K562 (cell line): ENCODE data around the gene IGF2. TPM values are rescaled to one million over a fixed set of nuclear protein-coding genes. Genes with fewer than 3 reads are reported as not detected.
A peak's percentile ranks its signal among the peaks of the same experiment; 100 is the strongest.

ENCODE experiments used
- ATAC-seq: fragments of 200-7000 bp; cut with Tn5 transposase; 3 replicates; pipeline ENCODE4 v1.9.1; 2020; ENCODE audit warnings: moderate library complexity
- BruUV-seq: library from RNA; stranded (reverse); fragments of 400-500 nt; replicated peaks from 2 replicates; lab custom pipeline; 2021; lab: Mats Ljungman, UMichigan
- CTCF ChIA-PET: fragments of 300-600 bp; formaldehyde crosslinking; extraction: SDS; loops from one replicate; lab custom pipeline; 2021; ENCODE audit warnings: low intra/inter-chr PET ratio; lab: Yijun Ruan, JAX
- POLR2A ChIA-PET: fragments of 300-600, 350-650 bp; sonication (Branson Sonifier 250); formaldehyde crosslinking; extraction: SDS; loops from one replicate; lab custom pipeline; 2021; ENCODE audit warnings: antibody characterized with exemption, inconsistent platforms; lab: Yijun Ruan, JAX
- DNase-seq, 4 experiments: peaks; one replicate each; pipeline versions ENCODE4 v3.0.0 to v3.0.0-alpha.2; 2011 to 2018; ENCODE audit warnings: low spot score in 3 of 4, mixed read lengths in 3 of 4; ENCODE audit errors: extremely low read depth in 1 of 4
- FAIRE-seq: peaks from 2 replicates; lab custom pipeline; 2011; peaks lifted over from hg19 to GRCh38; lab: Jason Lieb, UNC
- H2AFZ ChIP-seq: 2 replicates; pipeline ENCODE4 v1.6.0; 2011; ENCODE audit warnings: low read depth, low read length, control low read depth, inconsistent platforms
- H3K27ac ChIP-seq: fragments of 200-600 bp; 3 replicates; pipeline ENCODE4 v1.8.0; 2011; ENCODE audit warnings: low read depth, mild to moderate bottlenecking, control low read depth, inconsistent platforms, low read length, moderate library complexity, mixed read lengths; ENCODE audit errors: extremely low read depth
- H3K27me3 ChIP-seq, 2 experiments: fragments of 300-600 bp in 1 of 2; 2 replicates in 1 of 2; 3 replicates in 1 of 2; pipeline versions ENCODE4 v1.6.0 to v1.8.0; 2011; ENCODE audit warnings: inconsistent platforms in 2 of 2, low read length in 2 of 2, mild to moderate bottlenecking in 1 of 2, mixed read lengths in 1 of 2, moderate library complexity in 1 of 2; ENCODE audit not compliant: control insufficient read depth in 2 of 2, insufficient read depth in 2 of 2
- H3K36me3 ChIP-seq: fragments of 300-600 bp; 3 replicates; pipeline ENCODE4 v1.8.0; 2011; ENCODE audit warnings: mild to moderate bottlenecking, low read length, inconsistent platforms; ENCODE audit not compliant: control insufficient read depth, insufficient read depth
- H3K4me1 ChIP-seq, 2 experiments: fragments of 200-600 bp in 1 of 2; replicated peaks in 1 of 2; 2 replicates in 1 of 2; 3 replicates in 1 of 2; pipeline versions ENCODE4 v1.5.1 to v1.8.0; 2011; ENCODE audit warnings: inconsistent platforms in 2 of 2, low read length in 2 of 2, mild to moderate bottlenecking in 1 of 2, mixed read lengths in 1 of 2, moderate library complexity in 1 of 2; ENCODE audit not compliant: control insufficient read depth in 2 of 2, insufficient read depth in 2 of 2
- H3K4me2 ChIP-seq: 2 replicates; pipeline ENCODE4 v1.6.1; 2011; ENCODE audit warnings: low read length, control low read depth, inconsistent platforms, mixed read lengths; ENCODE audit not compliant: insufficient read depth
- H3K4me3 ChIP-seq: fragments of 200-600 bp; sonication (generic), shearing (Covaris generic); 2 replicates; pipeline ENCODE4 v1.5.1; 2016; ENCODE audit warnings: control low read depth, inconsistent platforms
- H3K79me2 ChIP-seq: fragments of 200-600 bp; 3 replicates; pipeline ENCODE4 v1.8.0; 2011; ENCODE audit warnings: low read length, inconsistent platforms; ENCODE audit not compliant: control insufficient read depth, insufficient read depth
- H3K9ac ChIP-seq, 2 experiments: 2 replicates each; pipeline versions ENCODE4 v1.6.0 to v1.6.1; 2011; ENCODE audit warnings: low read depth in 2 of 2, low read length in 2 of 2, control low read depth in 1 of 2, inconsistent platforms in 1 of 2, mild to moderate bottlenecking in 1 of 2, mixed read lengths in 1 of 2; ENCODE audit not compliant: insufficient read depth in 1 of 2
- H3K9me1 ChIP-seq: one replicate; pipeline ENCODE4 v1.6.0; 2011; ENCODE audit warnings: inconsistent platforms, mild to moderate bottlenecking, low read length, moderate library complexity; ENCODE audit not compliant: control insufficient read depth, insufficient read depth
- H3K9me3 ChIP-seq: replicated peaks from 2 replicates; pipeline ENCODE4 v1.5.1; 2011; ENCODE audit warnings: low read depth, low read length, inconsistent platforms; ENCODE audit not compliant: control insufficient read depth, insufficient read depth
- H4K20me1 ChIP-seq: replicated peaks from 2 replicates; pipeline ENCODE4 v1.6.1; 2011; ENCODE audit warnings: low read length, inconsistent platforms, mixed read lengths; ENCODE audit not compliant: control insufficient read depth, insufficient read depth
- BCL6 ChIP-seq: fragments of 250-450 bp; sonication (Bioruptor Pico); IDR thresholded peaks from 2 replicates; pipeline ENCODE4 v1.4.0; 2020
- BRD4 ChIP-seq: fragments of 200-600 bp; sonication (generic); IDR thresholded peaks from 2 replicates; pipeline ENCODE4 v1.6.1; 2017; ENCODE audit warnings: inconsistent platforms
- WGBS: fragments of 100-300 bp; shearing (Covaris generic); methylation state at CpG from one replicate; pipeline ENCODE4 v1.1.6; 2016; ENCODE audit warnings: low coverage, mixed read lengths; ENCODE audit not compliant: insufficient coverage; ENCODE audit errors: missing lambda C conversion rate; 5-methylcytosine and 5-hydroxymethylcytosine counted together
- in situ Hi-C: fragments of 300-500 bp; cut with MboI; formaldehyde crosslinking; loops from 4 replicates; pipeline ENCODE4 v1.15.0; 2018; ENCODE audit warnings: inconsistent platforms, mixed read lengths
- intact Hi-C: fragments of 100-400 bp; cut with micrococcal nuclease; formaldehyde crosslinking; loops from 2 replicates; pipeline ENCODE4 v1.14.2; 2022
- polyA plus RNA-seq, 8 experiments: library from polyadenylated mRNA; depleted of rRNA in 4 of 8; stranded (reverse) in 5 of 8; unstranded in 3 of 8; fragments of >200 nt; fragmentation: Nextera tagmentation in 2 of 8; fragmentation: Illumina TruSeq in 1 of 8; extraction: Ambion mirVana in 2 of 8; extraction: Trizol in 1 of 8; gene quantifications; 2 replicates each; pipeline versions ENCODE4 v1.2.1 to v1.2.3, GENCODE V29; 2011 to 2014; ENCODE audit warnings: inconsistent platforms in 1 of 8, missing spikeins in 1 of 8
- total RNA-seq, 7 experiments: library from RNA; depleted of rRNA in 6 of 7; stranded (reverse); fragments of >200 nt in 6 of 7; fragmentation: Illumina TruSeq in 2 of 7; extraction: Trizol in 2 of 7; gene quantifications; 2 replicates each; pipeline versions ENCODE4 v1.2.1 to v1.2.3, GENCODE V29; 2011 to 2021; ENCODE audit warnings: low replicate concordance in 1 of 7
- TF ChIP-seq, protein P1 (sequence below), 3 experiments: fragments of 200-800 bp in 1 of 3; sonication (Bioruptor generic) in 1 of 3; sonication (generic) in 1 of 3; formaldehyde crosslinking in 1 of 3; IDR thresholded peaks; 2 replicates each; pipeline versions ENCODE4 v1.6.1 to v1.8.0; 2016 to 2022; ENCODE audit warnings: mild to moderate bottlenecking in 2 of 3, missing compliant biosample characterization in 2 of 3, missing genetic modification characterization in 2 of 3, missing genetic modification reagents in 1 of 3
- TF ChIP-seq, protein P2 (sequence below): fragments of 250-450 bp; sonication (Bioruptor Pico); IDR thresholded peaks from 2 replicates; pipeline ENCODE4 v1.5.0; 2020; ENCODE audit warnings: mild to moderate bottlenecking, borderline replicate concordance

The IGF2 gene
- total and polyA plus RNA-seq, 9 of the 15 experiments (the other 6 are each of a cell fraction or from before 2014, with no cell fraction given), result 0.16 TPM; not detected in 8

DNA sequence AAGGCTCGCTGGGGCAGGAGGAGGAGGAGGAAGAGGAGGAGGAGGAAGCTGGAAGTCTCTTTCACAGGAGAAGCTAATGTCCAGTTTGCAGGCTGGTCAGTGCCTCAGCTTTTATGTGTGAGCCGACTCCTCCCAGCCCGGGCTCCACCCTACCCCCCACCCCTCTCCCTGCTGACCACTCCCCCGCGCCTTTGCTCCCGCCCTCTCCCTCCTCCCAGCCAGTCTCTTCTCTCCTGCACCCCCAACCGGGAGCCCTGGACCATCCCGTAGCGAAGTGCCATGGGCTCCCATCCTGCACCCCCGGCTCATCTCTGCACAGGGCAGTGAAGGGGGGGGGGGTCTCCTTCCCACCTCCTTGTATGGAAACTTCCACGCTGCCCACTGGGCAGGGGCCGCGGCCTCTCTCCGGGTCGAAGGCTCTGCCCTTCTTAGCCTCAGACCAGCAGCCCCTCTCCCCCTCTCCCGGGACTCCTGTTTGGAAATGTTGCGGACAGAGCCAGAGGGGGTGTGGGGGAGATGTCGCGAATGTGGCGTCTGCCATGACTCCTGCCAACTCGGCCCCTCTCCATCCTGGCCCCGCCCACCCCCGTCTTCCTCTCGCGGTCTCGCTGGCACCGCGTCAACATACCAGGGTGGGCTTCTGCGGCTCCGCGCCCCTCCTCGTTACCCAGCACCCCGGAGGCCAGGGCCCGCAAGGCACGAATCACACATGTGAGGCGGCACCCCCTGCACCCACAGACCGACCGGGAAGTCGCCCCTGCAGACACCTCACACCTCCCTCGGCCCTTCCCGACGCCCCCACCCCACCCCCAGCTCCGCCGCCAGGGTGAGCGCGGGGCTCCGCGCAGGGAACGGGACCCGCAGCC, 1.8 kb downstream of the IGF2 start:
- no peak overlapping the region for H3K27ac ChIP-seq
- peaks cover 11 to 47% of the 10 kb centered on the region in 2 experiments; a peak in 3 of 5 replicates for H3K27me3 ChIP-seq
- POLR2A ChIA-PET, result no interaction called here
- H3K9ac ChIP-seq, result no peak overlapping the region; a peak in 1 of 4 replicates
- H2AFZ ChIP-seq, result no peak overlapping the region
- H3K9me3 ChIP-seq, result no peaks in the 10 kb centered on the region
- no peaks in the 10 kb centered on the region for H3K79me2 ChIP-seq
- no peaks in the 10 kb centered on the region for H4K20me1 ChIP-seq
- ATAC-seq (peak; percentile 94), DNase-seq (peak; percentile 46 to 88 (median 82)), FAIRE-seq (no peak)
- H3K9me1 ChIP-seq, result no peaks in the 10 kb centered on the region
- intact Hi-C loops (no loop called here), in situ Hi-C loops (no loop called here)
- H3K4me2 ChIP-seq, result no peak overlapping the region
- WGBS, result 16% methylated on average over 21 of the region's 50 CpGs
- peaks cover 0 to 30% of the 10 kb centered on the region in 2 experiments; a peak in 2 of 5 replicates for H3K4me1 ChIP-seq
- H3K36me3 ChIP-seq, result no peaks in the 10 kb centered on the region
- BruUV-seq, result no TSS peak
- CTCF ChIA-PET, result no interaction called here
- H3K4me3 ChIP-seq, result no peak overlapping the region
- TF ChIP-seq BCL6 (no peak), BRD4 (no peak)
- TF ChIP-seq, protein P1, sequence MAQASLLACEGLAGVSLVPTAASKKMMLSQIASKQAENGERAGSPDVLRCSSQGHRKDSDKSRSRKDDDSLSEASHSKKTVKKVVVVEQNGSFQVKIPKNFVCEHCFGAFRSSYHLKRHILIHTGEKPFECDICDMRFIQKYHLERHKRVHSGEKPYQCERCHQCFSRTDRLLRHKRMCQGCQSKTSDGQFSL (CRISPR knock-in tag; IDR thresholded peaks at IDR 0.05), result 0 out of 2 replicates have a peak, but pooled peaks have one; percentile 55
- TF ChIP-seq, protein P1 (tag; IDR thresholded peaks at IDR 0.05), result no peak
- TF ChIP-seq, protein P2, sequence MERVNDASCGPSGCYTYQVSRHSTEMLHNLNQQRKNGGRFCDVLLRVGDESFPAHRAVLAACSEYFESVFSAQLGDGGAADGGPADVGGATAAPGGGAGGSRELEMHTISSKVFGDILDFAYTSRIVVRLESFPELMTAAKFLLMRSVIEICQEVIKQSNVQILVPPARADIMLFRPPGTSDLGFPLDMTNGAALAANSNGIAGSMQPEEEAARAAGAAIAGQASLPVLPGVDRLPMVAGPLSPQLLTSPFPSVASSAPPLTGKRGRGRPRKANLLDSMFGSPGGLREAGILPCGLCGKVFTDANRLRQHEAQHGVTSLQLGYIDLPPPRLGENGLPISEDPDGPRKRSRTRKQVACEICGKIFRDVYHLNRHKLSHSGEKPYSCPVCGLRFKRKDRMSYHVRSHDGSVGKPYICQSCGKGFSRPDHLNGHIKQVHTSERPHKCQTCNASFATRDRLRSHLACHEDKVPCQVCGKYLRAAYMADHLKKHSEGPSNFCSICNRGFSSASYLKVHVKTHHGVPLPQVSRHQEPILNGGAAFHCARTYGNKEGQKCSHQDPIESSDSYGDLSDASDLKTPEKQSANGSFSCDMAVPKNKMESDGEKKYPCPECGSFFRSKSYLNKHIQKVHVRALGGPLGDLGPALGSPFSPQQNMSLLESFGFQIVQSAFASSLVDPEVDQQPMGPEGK (CRISPR knock-in tag), result no peak
- TF ChIP-seq, all 486 proteins: peak for 1
